GM19395 (cell line): ENCODE data around the gene SUN5.

ENCODE experiments used
- ATAC-seq: cut with Tn5 transposase; IDR thresholded peaks from one replicate; pipeline ENCODE4 v1.9.1; 2021; ENCODE audit warnings: mild to moderate bottlenecking, moderate library complexity; ENCODE audit not compliant: unreplicated experiment

Gene SUN5

DNA sequence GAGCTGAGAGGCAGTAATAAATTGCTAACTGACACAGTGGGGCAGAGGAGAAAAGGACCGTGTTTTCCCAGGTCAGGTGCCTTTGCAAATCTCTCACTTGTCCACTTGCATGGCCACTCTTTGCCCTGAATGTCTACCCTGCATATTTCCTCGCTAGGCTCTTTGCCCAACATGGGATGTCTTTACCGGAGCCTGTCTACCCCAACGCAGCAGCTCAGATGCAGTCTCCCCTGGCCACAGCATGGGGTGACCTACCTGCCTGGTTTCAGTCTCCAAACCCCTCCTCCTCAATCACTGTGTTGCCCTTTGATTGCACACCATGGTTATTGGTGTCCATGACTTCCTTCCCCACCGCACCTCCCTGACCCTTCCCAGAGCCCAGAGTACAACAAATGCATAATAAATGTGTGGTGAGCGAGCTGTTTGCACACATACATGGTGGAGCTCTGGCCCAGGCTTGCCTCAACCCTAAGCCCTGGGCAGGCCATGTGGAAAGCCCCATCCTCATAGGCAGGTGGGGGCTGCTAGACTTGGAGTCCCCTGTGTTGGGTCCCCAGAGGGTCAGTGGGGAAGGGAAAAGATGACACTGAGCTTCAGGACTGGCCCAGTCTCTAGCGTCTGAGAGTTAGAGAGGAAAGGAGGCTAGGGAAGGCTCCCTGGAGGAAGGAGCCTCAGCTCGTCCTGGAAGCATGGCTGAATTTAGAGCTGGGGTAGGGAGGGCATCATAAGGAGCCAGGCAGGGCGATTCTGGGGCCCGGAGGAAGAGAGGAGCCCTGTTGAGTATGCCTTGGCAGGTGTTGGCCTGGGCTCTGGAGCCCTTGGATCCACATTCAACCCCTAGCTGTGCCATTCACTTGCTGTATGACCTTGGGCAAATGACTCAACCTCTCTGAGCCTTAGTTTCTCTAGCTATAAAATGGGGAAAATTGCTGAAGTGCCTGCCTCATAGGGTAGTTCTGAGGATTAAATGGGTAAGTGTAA is 22.8 kb upstream of the SUN5 start:
- ATAC-seq: no peak

GRCh38 chr20:33026072-33026778 is 22.0 kb upstream of the SUN5 start:
- ATAC-seq: no peak

DNA sequence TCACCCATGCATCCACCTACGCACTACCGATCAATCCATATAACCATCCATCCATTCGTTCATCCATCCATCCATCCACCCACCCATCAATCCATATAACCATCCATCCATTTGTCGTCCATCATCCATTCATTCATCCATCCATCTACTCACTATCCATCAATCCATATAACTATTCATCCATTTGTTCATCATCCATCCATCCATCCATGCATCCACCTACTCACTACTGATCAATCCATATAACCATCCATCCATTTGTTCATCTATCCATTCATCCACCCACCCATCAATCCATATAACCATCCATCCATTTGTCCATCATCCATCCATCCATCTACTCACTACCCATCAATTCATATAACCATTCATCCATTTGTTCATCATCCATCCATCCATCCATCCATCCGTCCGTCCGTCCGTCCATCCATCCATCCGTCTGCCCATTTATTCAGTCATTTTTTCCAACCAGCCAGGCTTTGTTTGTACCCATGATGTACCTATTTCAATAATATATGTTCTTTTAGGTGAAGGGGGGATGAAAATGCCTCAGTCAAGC is 21.2 kb upstream of the SUN5 start:
- no peak for ATAC-seq

- no peak for ATAC-seq
These were observed 20.5 kb upstream of the SUN5 start for GRCh38 chr20:33024609-33025317.

DNA sequence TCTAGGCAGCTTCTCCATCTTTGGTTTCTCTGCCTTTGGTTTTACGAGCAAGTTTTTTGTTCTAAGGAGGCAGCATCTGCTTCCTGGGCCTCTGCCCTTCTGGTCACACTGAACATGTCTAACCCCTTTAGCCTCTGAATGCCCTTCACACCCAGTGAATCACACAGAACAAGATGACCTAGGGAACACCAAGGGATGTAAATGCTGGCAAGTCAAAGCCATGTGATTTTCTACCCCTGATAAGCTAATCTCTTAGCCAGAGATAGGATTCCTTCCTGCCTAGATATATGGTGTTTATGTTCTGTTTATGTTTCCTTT is 20.0 kb upstream of the SUN5 start:
- ATAC-seq: no peak

GRCh38 chr20:33023439-33024242 is 19.4 kb upstream of the SUN5 start:
- no peak for ATAC-seq

DNA sequence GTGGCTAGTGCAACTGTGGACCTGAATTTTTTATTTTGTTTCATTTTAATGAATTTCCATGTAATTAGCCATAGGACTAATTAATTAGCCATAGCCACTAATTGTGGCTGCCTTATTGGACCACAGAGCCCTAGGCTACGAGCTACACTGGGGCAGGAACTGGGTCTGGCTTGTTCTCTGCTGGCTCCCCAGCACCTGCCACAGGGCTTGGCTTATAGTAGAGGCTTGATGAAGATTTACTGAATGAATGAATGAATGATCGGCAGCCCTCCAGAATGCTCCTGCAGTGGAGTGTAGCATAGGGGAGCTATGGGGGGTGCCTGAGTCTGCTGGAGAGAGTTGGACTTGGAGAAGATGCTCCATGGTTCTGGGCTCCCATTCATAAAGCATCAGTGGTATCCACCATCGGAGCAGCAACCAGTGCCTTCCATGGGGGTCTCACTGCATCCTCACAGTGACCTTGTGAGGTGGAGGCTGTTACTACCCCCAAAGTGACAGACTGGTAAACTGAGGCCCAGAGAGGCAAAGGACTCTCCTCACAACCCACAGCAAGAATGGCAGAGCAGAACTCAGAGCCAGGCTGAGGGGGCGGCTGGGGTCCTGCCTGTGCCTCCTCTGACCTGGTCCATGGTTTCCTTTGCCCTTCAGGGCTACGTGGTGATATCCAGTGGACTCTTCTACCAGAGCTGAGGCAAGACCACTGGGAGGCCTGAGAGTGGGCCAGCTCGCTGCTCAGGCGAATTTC is 18.6 kb upstream of the SUN5 start:
- no peak for ATAC-seq

- no peak for ATAC-seq
These were observed 18.1 kb upstream of the SUN5 start for GRCh38 chr20:33022289-33022688.

DNA sequence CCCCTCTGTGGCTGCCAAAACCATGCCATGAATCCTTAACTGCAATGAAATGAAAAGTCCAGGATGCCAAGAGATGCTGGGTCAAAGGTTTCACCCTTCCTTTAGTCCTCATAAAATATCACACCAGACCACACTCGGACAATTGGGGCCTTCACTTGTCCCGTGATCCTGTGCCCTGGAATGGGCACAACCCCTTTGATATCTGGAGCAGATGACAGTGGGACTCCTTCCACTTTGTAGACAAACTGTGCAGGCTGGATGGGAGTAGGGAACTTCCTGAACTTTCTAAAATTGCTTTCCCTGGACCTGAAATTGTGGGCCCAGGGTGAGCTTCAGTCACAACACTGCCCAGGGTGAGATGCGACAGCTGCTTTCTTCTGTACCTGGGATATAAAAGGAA is 17.6 kb upstream of the SUN5 start:
- no peak for ATAC-seq

DNA sequence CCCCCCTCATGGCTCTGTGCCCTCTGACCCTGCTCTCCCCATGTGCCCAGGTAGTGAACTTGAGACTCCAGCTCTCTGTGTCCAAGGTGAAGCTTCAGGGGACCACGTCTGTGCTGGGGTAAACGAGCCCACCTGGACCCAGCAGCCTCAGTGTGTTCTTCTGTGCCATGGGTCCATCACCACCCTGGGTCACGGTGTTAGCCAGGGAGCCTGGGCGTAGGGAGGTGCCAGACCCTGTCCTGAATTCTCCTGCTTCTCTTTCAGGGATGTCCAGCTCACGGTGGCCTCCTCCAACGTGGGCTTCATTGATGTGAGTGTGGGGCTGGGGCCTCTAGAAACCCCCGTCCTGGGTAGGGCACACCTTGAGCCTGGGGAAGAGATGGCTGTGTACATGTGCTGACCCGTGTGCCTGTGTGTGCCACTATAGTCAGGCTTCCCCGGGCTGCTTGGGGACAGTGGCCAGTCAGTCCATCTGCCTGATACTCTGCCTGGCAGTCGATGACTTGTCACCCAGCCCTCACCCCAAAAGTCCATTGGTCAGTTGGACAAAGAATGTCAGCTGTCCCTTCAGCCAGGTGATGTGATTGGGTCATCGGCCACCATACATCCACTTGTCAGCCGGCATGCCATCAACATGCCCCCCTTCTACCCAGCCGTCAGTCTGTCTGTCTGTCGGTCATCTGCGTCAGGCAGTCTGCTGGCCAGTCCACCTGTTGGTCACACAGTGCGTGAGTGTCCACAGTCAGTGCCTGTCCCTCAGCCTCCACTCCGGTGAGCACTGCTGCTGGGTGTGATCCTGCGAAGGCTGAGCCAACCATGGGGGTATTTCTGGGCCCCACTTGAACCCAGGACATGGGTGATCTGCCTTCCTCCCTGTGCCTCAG is 16.3 kb upstream of the SUN5 start:
- no peak for ATAC-seq

GRCh38 chr20:33019465-33020277 is 15.4 kb upstream of the SUN5 start:
- ATAC-seq: no peak

DNA sequence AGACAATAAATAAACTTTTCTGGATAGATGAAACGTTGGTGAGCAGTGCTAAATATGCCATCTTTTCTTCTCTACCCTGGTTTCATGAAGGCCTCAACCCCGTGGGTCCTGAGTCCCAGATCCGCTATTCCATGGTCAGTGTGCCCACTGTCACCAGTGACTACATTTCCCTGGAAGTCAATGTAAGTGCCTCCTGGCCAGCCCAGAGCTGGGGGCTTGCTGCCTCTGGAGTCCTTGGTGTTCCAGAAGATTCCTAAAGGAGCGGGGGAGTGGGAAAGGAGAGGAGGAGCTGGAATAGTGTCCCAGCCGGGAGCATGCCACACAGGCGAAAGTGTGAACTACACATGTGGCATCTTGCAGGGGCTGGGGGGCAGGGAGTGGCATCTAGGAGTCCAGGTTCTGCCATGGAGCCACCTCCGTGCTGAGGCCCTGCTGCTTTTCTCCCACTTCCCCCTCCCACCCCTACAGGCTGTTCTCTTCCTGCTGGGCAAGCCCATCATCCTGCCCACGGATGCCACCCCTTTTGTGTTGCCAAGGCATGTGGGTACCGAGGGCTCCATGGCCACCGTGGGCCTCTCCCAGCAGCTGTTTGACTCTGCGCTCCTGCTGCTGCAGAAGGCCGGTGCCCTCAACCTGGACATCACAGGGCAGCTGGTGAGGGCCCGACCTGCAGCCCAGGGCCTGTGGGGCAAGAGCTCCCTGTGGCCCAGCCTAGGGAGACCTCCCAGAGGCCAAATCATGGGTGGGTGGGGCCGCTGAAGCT is 14.1 kb upstream of the SUN5 start:
- no peak for ATAC-seq

- no peak for ATAC-seq
These were observed 13.3 kb upstream of the SUN5 start for GRCh38 chr20:33017542-33017941.

GRCh38 chr20:33016581-33017109 is 12.4 kb upstream of the SUN5 start:
- no peak for ATAC-seq

DNA sequence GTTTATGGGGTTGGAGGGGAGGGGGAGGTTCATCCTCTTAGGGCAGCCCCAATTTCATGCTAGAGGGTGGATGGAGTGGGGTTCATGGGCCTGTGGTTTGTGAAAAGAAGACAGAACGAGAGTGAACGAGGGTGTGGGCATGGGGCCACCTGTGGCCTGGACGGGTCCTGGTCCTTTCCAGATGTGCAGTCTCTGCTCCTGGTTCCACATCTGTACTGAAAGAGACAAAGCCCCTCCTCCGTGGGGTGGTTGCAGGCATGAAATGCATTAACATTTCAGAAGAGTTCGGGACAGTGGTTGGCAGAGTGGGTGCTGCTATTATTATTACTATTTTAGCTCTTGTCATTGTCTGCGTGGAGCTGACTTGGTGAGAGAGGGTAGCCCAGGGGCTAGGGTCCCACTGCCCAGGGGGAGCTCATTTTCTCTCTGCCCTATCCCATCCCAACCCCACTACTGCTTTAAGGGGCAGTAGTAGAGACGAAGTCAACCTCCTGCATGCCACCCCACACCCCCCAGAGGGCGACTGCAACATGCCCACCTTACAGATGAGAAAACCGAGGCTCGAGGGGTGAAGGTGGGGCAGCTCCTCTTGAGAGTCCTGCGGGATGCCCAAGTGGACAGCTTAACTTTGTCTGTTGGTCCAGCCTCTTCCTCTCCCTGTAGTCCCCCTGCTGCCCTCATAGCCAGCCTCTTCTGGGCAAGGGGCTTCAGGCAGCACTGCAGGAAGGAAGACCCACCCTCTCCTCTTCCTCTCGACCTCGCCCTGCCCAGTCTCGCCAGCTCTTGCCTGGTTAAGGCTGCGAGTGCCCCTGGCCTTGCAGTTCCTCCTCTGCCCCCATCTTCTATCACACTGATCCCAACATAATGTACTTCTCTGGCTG is 11.7 kb upstream of the SUN5 start:
- no peak for ATAC-seq

DNA sequence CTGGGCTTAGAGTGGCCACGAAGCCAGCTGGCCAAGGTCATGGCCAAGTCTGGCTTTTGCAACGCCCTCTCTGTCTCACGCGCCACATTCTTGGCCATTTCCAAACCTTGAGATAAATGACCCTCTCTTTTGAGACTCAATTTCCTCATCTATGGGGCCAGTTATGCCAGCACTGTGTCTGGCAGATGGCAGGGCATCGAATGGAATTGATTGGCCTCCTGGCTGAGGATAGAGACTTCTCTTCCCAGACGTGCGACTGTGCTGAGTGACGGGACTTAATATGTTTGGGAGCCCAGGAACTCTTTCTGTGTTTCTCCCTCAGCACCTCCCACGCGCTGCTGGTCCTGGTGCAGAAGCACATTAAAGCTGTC is 10.9 kb upstream of the SUN5 start:
- ATAC-seq: no peak
